Activated CD4-positive, alpha-beta T cell treated with anti-CD3 and anti-CD28 coated beads, Interleukin-10, Interleukin-2, amounts not matched to agents 100 ng/mL and 50 ng/mL, durations not matched to agents 16 hours and 8 hours (primary cell): Measurements from ENCODE around the gene PLEKHA8.

Source experiments
- DNase-seq: peaks from one replicate; pipeline ENCODE4 v3.0.0-alpha.2; 2020

The PLEKHA8 gene

GRCh38 chr7:30171766-30172447, 143.7 kb downstream of the PLEKHA8 start:
- DNase-seq, result no peak

GRCh38 chr7:30172451-30172850, 144.2 kb downstream of the PLEKHA8 start:
- DNase-seq, result no peak

- DNase-seq, result no peak
Observed at GRCh38 chr7:30173058-30173897, 145.1 kb downstream of the PLEKHA8 start.

- DNase-seq, result no peak
Observed at GRCh38 chr7:30175180-30175579, 147.0 kb downstream of the PLEKHA8 start.

GRCh38 chr7:30175636-30176147, 147.5 kb downstream of the PLEKHA8 start:
- no peak for DNase-seq

GRCh38 chr7:30176463-30177109, 148.4 kb downstream of the PLEKHA8 start:
- no peak for DNase-seq

- no peak for DNase-seq
Observed at GRCh38 chr7:30177186-30177585, 149.0 kb downstream of the PLEKHA8 start.

GRCh38 chr7:30177965-30178364, 149.8 kb downstream of the PLEKHA8 start:
- DNase-seq, result no peak

- DNase-seq, result no peak
Observed at GRCh38 chr7:30178748-30179436, 150.7 kb downstream of the PLEKHA8 start.
